Neuronal stem cell (in vitro differentiated cells): ENCODE measurements around the gene MDN1.
"Not testable (repeated sequence)": the region's sequence is repeated elsewhere in the genome, so short reads cannot be mapped to it uniquely, and the experiment has no call there.

Source experiments
- DNase-seq: peaks from one replicate; pipeline ENCODE4 v3.0.0-alpha.2; 2013; ENCODE audit warnings: low spot score
- H2AFZ ChIP-seq: one replicate; pipeline ENCODE4 v1.6.1; 2013; ENCODE audit warnings: mild to moderate bottlenecking, low read length, inconsistent platforms
- H2AK5ac ChIP-seq: 2 replicates; pipeline ENCODE4 v1.6.1; 2013; ENCODE audit warnings: low read depth, mild to moderate bottlenecking, inconsistent platforms, low read length, moderate library complexity, mixed read lengths
- H2BK120ac ChIP-seq: 2 replicates; pipeline ENCODE4 v1.6.1; 2013; ENCODE audit warnings: low read depth, mild to moderate bottlenecking, inconsistent platforms, low read length, moderate library complexity, mixed read lengths
- H2BK12ac ChIP-seq: one replicate; pipeline ENCODE4 v1.6.1; 2013; ENCODE audit warnings: low read length, inconsistent platforms
- H2BK15ac ChIP-seq: 2 replicates; pipeline ENCODE4 v1.6.1; 2013; ENCODE audit warnings: mild to moderate bottlenecking, low read length, inconsistent platforms, mixed read lengths
- H2BK5ac ChIP-seq: one replicate; pipeline ENCODE4 v1.6.1; 2013; ENCODE audit warnings: inconsistent platforms, mild to moderate bottlenecking, low read length, moderate library complexity
- H3K14ac ChIP-seq: one replicate; pipeline ENCODE4 v1.6.1; 2013; ENCODE audit warnings: low read length, inconsistent platforms
- H3K18ac ChIP-seq: 2 replicates; pipeline ENCODE4 v1.6.1; 2013; ENCODE audit warnings: low read length, inconsistent platforms
- H3K23ac ChIP-seq: 2 replicates; pipeline ENCODE4 v1.6.1; 2013; ENCODE audit warnings: low read depth, mild to moderate bottlenecking, mixed read lengths, low read length, inconsistent platforms; ENCODE audit not compliant: poor library complexity
- H3K27ac ChIP-seq: replicated peaks from 3 replicates; pipeline ENCODE4 v1.5.1; 2013; ENCODE audit warnings: low read length, inconsistent platforms
- H3K27me3 ChIP-seq, 3 experiments: 2 replicates each; pipeline ENCODE4 v1.6.1; 2013; ENCODE audit warnings: low read length in 3 of 3, mild to moderate bottlenecking in 2 of 3, inconsistent platforms in 1 of 3, low read depth in 1 of 3, mixed read lengths in 1 of 3, moderate library complexity in 1 of 3; ENCODE audit not compliant: control insufficient read depth in 3 of 3, insufficient read depth in 3 of 3
- H3K36me3 ChIP-seq, 2 donors: replicated peaks in 1 of 2; 2 replicates each; pipeline ENCODE4 v1.6.1; 2013; ENCODE audit warnings: low read length in 2 of 2; ENCODE audit not compliant: control insufficient read depth in 2 of 2, insufficient read depth in 2 of 2
- H3K4ac ChIP-seq: 2 replicates; pipeline ENCODE4 v1.6.1; 2013; ENCODE audit warnings: inconsistent platforms, mild to moderate bottlenecking, low read length, moderate library complexity
- H3K4me1 ChIP-seq, 2 donors: 1 replicate in 1 of 2; 2 replicates in 1 of 2; pipeline ENCODE4 v1.6.1; 2013; ENCODE audit warnings: low read length in 2 of 2, low read depth in 1 of 2; ENCODE audit not compliant: control insufficient read depth in 2 of 2, insufficient read depth in 1 of 2
- H3K4me2 ChIP-seq: one replicate; pipeline ENCODE4 v1.6.1; 2013; ENCODE audit warnings: mild to moderate bottlenecking, low read length, inconsistent platforms; ENCODE audit not compliant: insufficient read depth, poor library complexity, severe bottlenecking
- H3K4me3 ChIP-seq, 2 donors: 2 replicates each; pipeline ENCODE4 v1.5.1; 2013; ENCODE audit warnings: low read length in 2 of 2, mild to moderate bottlenecking in 2 of 2, inconsistent platforms in 1 of 2, moderate library complexity in 1 of 2
- H3K79me1 ChIP-seq: one replicate; pipeline ENCODE4 v1.6.1; 2013; ENCODE audit warnings: low read depth, mild to moderate bottlenecking, inconsistent platforms, low read length, moderate library complexity
- H3K9ac ChIP-seq: one replicate; pipeline ENCODE4 v1.6.1; 2013; ENCODE audit warnings: mild to moderate bottlenecking, low read depth, low read length, inconsistent platforms; ENCODE audit not compliant: poor library complexity
- H3K9me3 ChIP-seq, 2 donors: replicated peaks in 1 of 2; 2 replicates each; pipeline versions ENCODE3 to v1.6.1; 2013; ENCODE audit warnings: low read length in 2 of 2, mild to moderate bottlenecking in 2 of 2, inconsistent platforms in 1 of 2, low read depth in 1 of 2, mixed read lengths in 1 of 2, moderate library complexity in 1 of 2; ENCODE audit not compliant: control insufficient read depth in 2 of 2, insufficient read depth in 1 of 2
- H4K8ac ChIP-seq: one replicate; pipeline ENCODE4 v1.6.1; 2013; ENCODE audit warnings: low read depth, mild to moderate bottlenecking, inconsistent platforms, low read length, moderate library complexity
- H4K91ac ChIP-seq: one replicate; pipeline ENCODE4 v1.6.1; 2013; ENCODE audit warnings: low read length, low read depth, mild to moderate bottlenecking, inconsistent platforms; ENCODE audit not compliant: poor library complexity
- WGBS, 2 donors: extraction: QIAGEN DNeasy Blood & Tissue Kit; methylation state at CpG; one replicate each; pipeline ENCODE4 v1.1.7; 2013; ENCODE audit warnings: missing lambda C conversion rate in 2 of 2, mixed read lengths in 1 of 2; ENCODE audit not compliant: insufficient read length in 2 of 2, insufficient replicate concordance in 1 of 2; ENCODE audit errors: extremely low coverage in 2 of 2; 5-methylcytosine and 5-hydroxymethylcytosine counted together

Gene MDN1

DNA sequence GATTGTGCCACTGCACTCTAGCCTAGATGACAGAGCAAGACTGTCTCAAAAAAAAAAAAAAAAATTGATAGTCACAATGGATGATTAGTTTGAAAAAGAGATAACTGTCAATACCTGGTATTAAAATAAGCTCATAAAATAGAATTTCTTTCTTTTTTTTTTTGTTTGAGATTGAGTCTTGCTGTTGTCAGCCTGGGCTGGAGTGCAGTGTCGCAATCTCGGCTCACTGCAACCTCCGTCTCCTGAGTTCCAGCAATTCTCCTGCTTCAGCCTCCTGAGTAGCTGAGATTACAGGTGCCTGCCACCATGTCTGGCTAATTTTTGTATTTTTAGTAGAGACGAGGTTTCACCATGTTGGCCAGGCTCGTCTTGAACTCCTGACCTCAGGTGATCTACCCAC, 27.9 kb upstream of the MDN1 start:
- H3K4me2 ChIP-seq, H3K18ac ChIP-seq, H2BK120ac ChIP-seq, H3K79me1 ChIP-seq, H3K4me1 ChIP-seq, H3K4ac ChIP-seq, DNase-seq, H3K9me3 ChIP-seq, H2BK12ac ChIP-seq, H2BK15ac ChIP-seq, H2BK5ac ChIP-seq, H3K27me3 ChIP-seq, H3K9ac ChIP-seq, H4K91ac ChIP-seq, H3K27ac ChIP-seq, H3K14ac ChIP-seq, H2AFZ ChIP-seq, H3K4me3 ChIP-seq, H3K23ac ChIP-seq, H4K8ac ChIP-seq, H2AK5ac ChIP-seq: not testable (repeated sequence)
- peaks cover 2 to 83% of the 10 kb centered on the region in 2 donors for H3K36me3 ChIP-seq
- WGBS, 2 donors: no CpG with 5 or more reads among the region's 5 CpGs

DNA sequence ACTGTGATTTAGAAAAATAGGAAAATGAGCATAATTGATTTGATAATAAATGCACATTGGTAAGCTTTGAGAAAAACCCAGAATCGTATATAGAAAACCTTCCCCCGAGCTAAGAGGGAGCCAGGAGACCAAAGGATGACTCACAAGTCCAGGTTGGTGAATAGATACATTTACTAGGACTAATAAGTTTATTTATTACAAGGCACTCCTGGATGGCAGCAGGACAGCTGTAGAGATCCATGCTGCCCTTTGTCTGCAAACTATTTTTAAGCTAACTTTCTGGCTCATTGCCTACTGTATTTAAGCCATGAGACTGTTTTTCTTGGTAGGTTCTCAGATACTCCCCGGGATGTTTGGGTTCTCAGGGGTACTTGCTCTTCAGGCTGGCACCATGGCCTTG, 23.5 kb upstream of the MDN1 start:
- H2AK5ac ChIP-seq: no peak overlapping the region
- H3K4me3 ChIP-seq: no peak overlapping the region
- H3K14ac ChIP-seq: no peak overlapping the region
- no CpG with 5 or more reads among the region's 3 CpGs for WGBS, 2 donors
- no peaks in the 10 kb centered on the region for H3K27me3 ChIP-seq
- no peak for DNase-seq
- no peak overlapping the region for H3K18ac ChIP-seq
- no peak overlapping the region for H2BK120ac ChIP-seq
- no peak overlapping the region for H3K4ac ChIP-seq
- H3K27ac ChIP-seq: no peak overlapping the region
- peaks cover 7% of the 10 kb centered on the region for H3K79me1 ChIP-seq
- no peak overlapping the region for H2BK5ac ChIP-seq
- no peaks in the 10 kb centered on the region for H3K9me3 ChIP-seq
- H3K23ac ChIP-seq: no peak overlapping the region
- no peak overlapping the region for H2AFZ ChIP-seq
- no peak overlapping the region for H2BK15ac ChIP-seq
- peaks cover 5 to 75% of the 10 kb centered on the region in 2 donors for H3K36me3 ChIP-seq
- H2BK12ac ChIP-seq: no peak overlapping the region
- H3K4me2 ChIP-seq: no peak overlapping the region
- H3K9ac ChIP-seq: no peak overlapping the region
- no peak overlapping the region for H4K8ac ChIP-seq
- H4K91ac ChIP-seq: no peak overlapping the region
- peaks cover 0 to 3% of the 10 kb centered on the region in 2 donors for H3K4me1 ChIP-seq

DNA sequence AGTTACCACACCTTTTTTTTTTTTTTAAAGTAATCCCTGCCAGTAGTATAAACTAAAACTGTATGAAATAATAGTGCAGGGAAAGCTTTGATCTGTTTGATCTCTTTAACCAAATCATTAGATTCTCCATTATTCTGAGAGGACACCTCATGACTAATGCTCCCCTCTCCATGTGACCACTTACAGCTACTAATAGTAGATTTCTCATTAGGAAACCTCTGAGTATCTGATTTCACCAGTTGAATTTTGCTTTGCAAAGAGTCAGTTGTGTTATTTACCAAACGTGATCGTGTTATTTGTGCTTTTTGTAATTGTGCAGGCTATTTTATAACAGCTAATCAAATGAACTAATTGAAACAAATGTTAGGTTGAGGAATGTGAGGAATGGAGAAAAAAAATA, 22.6 kb upstream of the MDN1 start:
- Histone ChIP-seq H3K9ac (no peak overlapping the region), H3K4me3 (no peak overlapping the region), H3K18ac (no peak overlapping the region), H2BK120ac (no peak overlapping the region), H2AK5ac (no peak overlapping the region), H3K27me3 (no peaks in the 10 kb centered on the region), H2BK12ac (no peak overlapping the region), H3K4me2 (no peak overlapping the region), H3K79me1 (peaks cover 7% of the 10 kb centered on the region), H3K27ac (no peak overlapping the region), H2BK5ac (no peak overlapping the region), H2BK15ac (no peak overlapping the region), H3K14ac (no peak overlapping the region), H4K91ac (no peak overlapping the region), H3K36me3 (peaks cover 8 to 74% of the 10 kb centered on the region in 2 donors), H3K4ac (no peak overlapping the region), H3K23ac (no peak overlapping the region), H2AFZ (no peak overlapping the region), H3K4me1 (peaks cover 0 to 3% of the 10 kb centered on the region in 2 donors), H3K9me3 (no peaks in the 10 kb centered on the region), H4K8ac (no peak overlapping the region)
- DNase-seq: no peak
- no CpG with 5 or more reads among the region's 2 CpGs for WGBS, 2 donors

DNA sequence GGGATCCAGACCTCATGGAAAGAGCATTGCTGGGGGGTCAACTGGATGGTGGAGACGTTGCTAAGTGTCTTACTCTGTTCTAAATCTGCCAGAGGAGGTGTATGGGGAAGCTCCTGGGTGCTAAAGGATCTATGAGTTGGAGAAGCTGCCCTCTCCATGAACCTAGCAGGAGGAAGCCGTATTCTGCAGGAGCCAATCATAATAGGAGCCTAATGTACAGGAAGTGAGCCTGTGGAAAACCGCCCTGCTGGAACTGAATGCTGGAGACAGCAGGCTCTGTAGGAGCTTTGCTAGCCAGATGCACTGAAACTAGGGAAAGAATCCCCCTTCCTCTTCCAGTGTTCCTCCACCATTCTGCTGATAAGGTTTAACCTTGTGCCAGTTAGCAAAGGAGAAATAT, 20.9 kb upstream of the MDN1 start:
- H2AK5ac ChIP-seq: no peak overlapping the region
- no CpG with 5 or more reads among the region's 3 CpGs for WGBS, 2 donors

More for the DNA sequence above, 20.9 kb upstream of the MDN1 start:
- H3K9me3 ChIP-seq: no peaks in the 10 kb centered on the region
- no peak overlapping the region for H3K23ac ChIP-seq
- no peak overlapping the region for H3K18ac ChIP-seq
- H3K36me3 ChIP-seq: peaks cover 9 to 74% of the 10 kb centered on the region in 2 donors
- no peak overlapping the region for H3K4ac ChIP-seq
- H2AFZ ChIP-seq: no peak overlapping the region
- H3K14ac ChIP-seq: no peak overlapping the region
- H3K27me3 ChIP-seq: no peaks in the 10 kb centered on the region
- no peak overlapping the region for H2BK120ac ChIP-seq
- H3K27ac ChIP-seq: no peak overlapping the region
- no peak overlapping the region for H2BK15ac ChIP-seq
- peaks cover 0 to 3% of the 10 kb centered on the region in 2 donors for H3K4me1 ChIP-seq
- no peak overlapping the region for H4K91ac ChIP-seq
- no peak overlapping the region for H4K8ac ChIP-seq
- H3K4me3 ChIP-seq: no peak overlapping the region
- no peak overlapping the region for H3K9ac ChIP-seq
- H2BK5ac ChIP-seq: no peak overlapping the region
- H2BK12ac ChIP-seq: no peak overlapping the region
- H3K4me2 ChIP-seq: no peak overlapping the region
- peaks cover 9% of the 10 kb centered on the region for H3K79me1 ChIP-seq
- no peak for DNase-seq
